ENCODE measurements around the gene FRMD1. TPM values are rescaled to one million over a fixed set of nuclear protein-coding genes. Genes with fewer than 3 reads are reported as not detected.

The FRMD1 gene
- total RNA-seq, 1 experiment from 2014 or later: not detected

DNA sequence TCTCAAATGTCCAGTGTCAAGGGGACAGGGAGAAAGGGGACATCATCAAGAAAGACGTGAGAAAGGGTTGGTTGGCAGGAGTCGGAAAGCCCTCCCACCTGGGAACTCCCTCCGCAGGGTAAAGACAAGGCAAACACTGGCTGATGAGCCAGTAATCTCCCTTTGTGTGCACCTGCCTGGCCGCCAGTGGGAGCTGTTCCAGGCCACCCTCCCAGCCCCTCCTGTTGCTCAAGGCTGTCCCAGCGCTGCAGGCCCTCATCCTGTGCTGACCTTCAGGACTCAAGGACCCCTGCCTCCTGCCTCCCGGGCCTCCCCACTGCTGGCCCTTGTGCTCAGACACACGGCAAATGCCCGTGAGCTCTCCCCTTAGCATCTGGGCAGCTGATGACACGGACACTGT is 7.4 kb downstream of the FRMD1 start:
- Histone ChIP-seq H3K4me2 (no peak overlapping the region), H2AFZ (no peak overlapping the region), H3K36me3 (ENCODE audit: low read depth) (no peaks in the 10 kb centered on the region), H3K4me3 (no peak overlapping the region), H3K27ac (no peak overlapping the region), H3K9me2 (ENCODE audit: insufficient read depth) (no peaks in the 10 kb centered on the region), H3F3A (ENCODE audit: insufficient read depth, low read depth) (no peaks in the 10 kb centered on the region), H3K79me2 (ENCODE audit: low read depth) (no peaks in the 10 kb centered on the region), H4K20me1 (ENCODE audit: insufficient read depth) (no peaks in the 10 kb centered on the region; the same call in 1 of the 2 replicates), H3K9me3 (ENCODE audit: insufficient read depth, low read depth) (no peaks in the 10 kb centered on the region), H3K4me1 (replicated peaks; ENCODE audit: insufficient read depth) (no peaks in the 10 kb centered on the region), H3K27me3 (ENCODE audit: insufficient read depth, low read depth) (peaks cover 91% of the 10 kb centered on the region)
- ChIA-PET CTCF (no interaction called here), POLR2A (ENCODE audit: unreplicated experiment) (no interaction called here)
- no peak for DNase-seq
- TF ChIP-seq CTCF (conservative IDR thresholded peaks at IDR 0.05) (peak; percentile 49; the same call in 1 of the 2 replicates), EZH2 (IDR thresholded peaks at IDR 0.05; ENCODE audit: low read depth) (no peak)
- BruUV-seq (replicated peaks): no TSS peak
- intact Hi-C loops (cut with micrococcal nuclease; ENCODE audit: unreplicated experiment): no loop called here

- intact Hi-C loops (cut with micrococcal nuclease; ENCODE audit: unreplicated experiment): no loop called here
- Histone ChIP-seq H3K36me3 (ENCODE audit: low read depth) (no peaks in the 10 kb centered on the region), H4K20me1 (ENCODE audit: insufficient read depth) (no peaks in the 10 kb centered on the region; the same call in 1 of the 2 replicates), H3K4me3 (no peak overlapping the region), H3K79me2 (ENCODE audit: low read depth) (no peaks in the 10 kb centered on the region), H3K4me1 (replicated peaks; ENCODE audit: insufficient read depth) (no peaks in the 10 kb centered on the region), H2AFZ (no peak overlapping the region), H3F3A (ENCODE audit: insufficient read depth, low read depth) (no peaks in the 10 kb centered on the region), H3K9me2 (ENCODE audit: insufficient read depth) (no peaks in the 10 kb centered on the region), H3K4me2 (no peak overlapping the region), H3K27ac (no peak overlapping the region), H3K27me3 (ENCODE audit: insufficient read depth, low read depth) (peaks cover 91% of the 10 kb centered on the region), H3K9me3 (ENCODE audit: insufficient read depth, low read depth) (no peaks in the 10 kb centered on the region)
- TF ChIP-seq EZH2 (IDR thresholded peaks at IDR 0.05; ENCODE audit: low read depth) (no peak), CTCF (conservative IDR thresholded peaks at IDR 0.05) (no peak)
- ChIA-PET CTCF (no interaction called here), POLR2A (ENCODE audit: unreplicated experiment) (no interaction called here)
- DNase-seq: no peak
- no TSS peak for BruUV-seq (replicated peaks)
Observed at GRCh38 chr6:168070804-168071203, 8.2 kb downstream of the FRMD1 start.

- H3K36me3 ChIP-seq (ENCODE audit: low read depth): no peaks in the 10 kb centered on the region
- POLR2A ChIA-PET (ENCODE audit: unreplicated experiment): no interaction called here
- TF ChIP-seq EZH2 (IDR thresholded peaks at IDR 0.05; ENCODE audit: low read depth): no peak
- no peak for TF ChIP-seq CTCF (conservative IDR thresholded peaks at IDR 0.05)
- H2AFZ ChIP-seq: no peak overlapping the region
- no peak overlapping the region for H3K4me2 ChIP-seq
- no peak overlapping the region for H3K4me3 ChIP-seq
- H3K9me2 ChIP-seq (ENCODE audit: insufficient read depth): no peaks in the 10 kb centered on the region
- no peaks in the 10 kb centered on the region; the same call in 1 of the 2 replicates for H4K20me1 ChIP-seq (ENCODE audit: insufficient read depth)
- CTCF ChIA-PET: no interaction called here
- DNase-seq: no peak
- no peak overlapping the region for H3K27ac ChIP-seq
- peaks cover 83% of the 10 kb centered on the region for H3K27me3 ChIP-seq (ENCODE audit: insufficient read depth, low read depth)
- H3K79me2 ChIP-seq (ENCODE audit: low read depth): no peaks in the 10 kb centered on the region
- no peaks in the 10 kb centered on the region for H3K4me1 ChIP-seq (replicated peaks; ENCODE audit: insufficient read depth)
- no TSS peak for BruUV-seq (replicated peaks)
- no peaks in the 10 kb centered on the region for H3K9me3 ChIP-seq (ENCODE audit: insufficient read depth, low read depth)
- no peaks in the 10 kb centered on the region for H3F3A ChIP-seq (ENCODE audit: insufficient read depth, low read depth)
- intact Hi-C loops (cut with micrococcal nuclease; ENCODE audit: unreplicated experiment): no loop called here
Observed at GRCh38 chr6:168067081-168067759, 11.8 kb downstream of the FRMD1 start.

All from PC-9 (cell line).